H1 (cell line): ENCODE data around the gene RBBP5. TPM values are rescaled to one million over a fixed set of nuclear protein-coding genes. Genes with fewer than 3 reads are reported as not detected.

Experiments
- CTCF ChIA-PET: fragments of 300-600 bp; sonication (Branson Sonifier 250); formaldehyde crosslinking; loops from one replicate; lab custom pipeline; 2021; ENCODE audit not compliant: partially characterized antibody; lab: Charles Lee
- POLR2A ChIA-PET: fragments of 300-600 bp; sonication (Branson Sonifier 250); formaldehyde crosslinking; loops from one replicate; lab custom pipeline; 2021; ENCODE audit warnings: inconsistent platforms; ENCODE audit not compliant: partially characterized antibody; lab: Charles Lee
- DNase-seq, 2 experiments: peaks; one replicate each; pipeline versions ENCODE4 v3.0.0 to v3.0.0-alpha.2; 2010 to 2022; ENCODE audit warnings: low spot score in 2 of 2, low read depth in 1 of 2, mixed read lengths in 1 of 2
- FAIRE-seq: peaks from 2 replicates; lab custom pipeline; 2011; peaks lifted over from hg19 to GRCh38; lab: Jason Lieb, UNC
- H2AFZ ChIP-seq: 2 replicates; pipeline ENCODE4 v1.8.1; 2012; ENCODE audit warnings: low read length, inconsistent platforms
- H2AK5ac ChIP-seq: 2 replicates; pipeline ENCODE4 v1.6.1; 2013; ENCODE audit warnings: low read depth, low read length
- H2BK120ac ChIP-seq: replicated peaks from 2 replicates; pipeline ENCODE3; 2013; ENCODE audit warnings: low read depth, low read length, inconsistent platforms
- H2BK12ac ChIP-seq: 2 replicates; pipeline ENCODE4 v1.6.1; 2013; ENCODE audit warnings: low read depth, low read length
- H2BK15ac ChIP-seq: 2 replicates; pipeline ENCODE4 v1.6.1; 2013; ENCODE audit warnings: low read length
- H2BK20ac ChIP-seq: 2 replicates; pipeline ENCODE4 v1.6.1; 2013; ENCODE audit warnings: low read length
- H2BK5ac ChIP-seq: 2 replicates; pipeline ENCODE4 v1.6.1; 2013; ENCODE audit warnings: low read depth, low read length
- H3K14ac ChIP-seq: 2 replicates; pipeline ENCODE4 v1.6.1; 2013; ENCODE audit warnings: inconsistent platforms; ENCODE audit not compliant: insufficient read length
- H3K18ac ChIP-seq: 2 replicates; pipeline ENCODE4 v1.6.1; 2013; ENCODE audit warnings: low read length; ENCODE audit errors: extremely low read depth
- H3K23ac ChIP-seq: 2 replicates; pipeline ENCODE4 v1.6.1; 2013; ENCODE audit warnings: inconsistent platforms; ENCODE audit not compliant: insufficient read length
- H3K23me2 ChIP-seq: 2 replicates; pipeline ENCODE4 v1.6.1; 2013; ENCODE audit warnings: low read depth, low read length
- H3K27ac ChIP-seq: 2 replicates; pipeline ENCODE4 v1.6.1; 2011; ENCODE audit warnings: low read depth, low read length, inconsistent platforms
- H3K27me3 ChIP-seq, 4 experiments: replicated peaks in 1 of 4; 1 replicate in 1 of 4; 2 replicates in 3 of 4; pipeline versions ENCODE4 v1.6.1 to v1.8.1; 2011 to 2013; ENCODE audit warnings: low read length in 3 of 4, mild to moderate bottlenecking in 3 of 4, inconsistent platforms in 2 of 4, mixed read lengths in 2 of 4, moderate library complexity in 1 of 4; ENCODE audit not compliant: control insufficient read depth in 3 of 4, insufficient read depth in 3 of 4; ENCODE audit errors: extremely low read depth in 1 of 4
- H3K36me3 ChIP-seq, 4 experiments: 2 replicates each; pipeline versions ENCODE4 v1.6.1 to v1.8.1; 2011 to 2013; ENCODE audit warnings: mild to moderate bottlenecking in 4 of 4, low read length in 3 of 4, moderate library complexity in 2 of 4, control low read depth in 1 of 4, inconsistent platforms in 1 of 4; ENCODE audit not compliant: insufficient read depth in 4 of 4, control insufficient read depth in 2 of 4
- H3K4ac ChIP-seq: replicated peaks from 2 replicates; pipeline ENCODE3; 2013; ENCODE audit warnings: low read length, low read depth, mixed read lengths, inconsistent platforms; ENCODE audit not compliant: insufficient read length
- H3K4me1 ChIP-seq, 4 experiments: replicated peaks in 1 of 4; 1 replicate in 1 of 4; 2 replicates in 3 of 4; pipeline versions ENCODE4 v1.6.1 to v1.8.1; 2011 to 2013; ENCODE audit warnings: low read length in 3 of 4, inconsistent platforms in 2 of 4, mixed read lengths in 1 of 4; ENCODE audit not compliant: insufficient read depth in 4 of 4, control insufficient read depth in 3 of 4
- H3K4me2 ChIP-seq, 2 experiments: 2 replicates each; pipeline versions ENCODE4 v1.6.1 to v1.8.1; 2011 to 2013; ENCODE audit warnings: low read depth in 2 of 2, low read length in 2 of 2, control low read depth in 1 of 2, inconsistent platforms in 1 of 2, mild to moderate bottlenecking in 1 of 2; ENCODE audit not compliant: insufficient read depth in 1 of 2
- H3K4me3 ChIP-seq, 4 experiments: fragments of 200-600, 300-600 bp in 1 of 4; sonication (generic), shearing (Covaris generic), sonication (Bioruptor Twin) in 1 of 4; 2 replicates each; pipeline versions ENCODE4 v1.5.1 to v1.8.1; 2011 to 2016; ENCODE audit warnings: low read length in 4 of 4, low read depth in 3 of 4, control low read depth in 2 of 4, inconsistent platforms in 2 of 4, mild to moderate bottlenecking in 2 of 4, mixed read lengths in 1 of 4, moderate library complexity in 1 of 4; ENCODE audit not compliant: insufficient read depth in 2 of 4; ENCODE audit errors: extremely low read depth in 1 of 4
- H3K56ac ChIP-seq: replicated peaks from 2 replicates; pipeline ENCODE3; 2013; ENCODE audit warnings: low read depth, mild to moderate bottlenecking, mixed read lengths, low read length, inconsistent platforms; ENCODE audit not compliant: insufficient read length
- H3K79me1 ChIP-seq: 2 replicates; pipeline ENCODE4 v1.6.1; 2013; ENCODE audit warnings: low read depth, low read length, control low read depth
- H3K79me2 ChIP-seq, 2 experiments: 2 replicates each; pipeline versions ENCODE4 v1.6.1 to v1.8.1; 2012 to 2013; ENCODE audit warnings: low read length in 2 of 2, mild to moderate bottlenecking in 2 of 2, inconsistent platforms in 1 of 2; ENCODE audit not compliant: insufficient read depth in 2 of 2, control insufficient read depth in 1 of 2
- H3K9ac ChIP-seq, 4 experiments: replicated peaks in 1 of 4; 1 replicate in 1 of 4; 2 replicates in 3 of 4; pipeline versions ENCODE4 v1.6.1 to v1.8.1; 2011 to 2013; ENCODE audit warnings: low read depth in 3 of 4, low read length in 3 of 4, control low read depth in 2 of 4, mild to moderate bottlenecking in 2 of 4, moderate library complexity in 2 of 4, inconsistent platforms in 1 of 4; ENCODE audit errors: extremely low read depth in 1 of 4
- H3K9me3 ChIP-seq, 2 experiments: 2 replicates each; pipeline versions ENCODE4 v1.6.1 to v1.8.1; 2012 to 2013; ENCODE audit warnings: mild to moderate bottlenecking in 2 of 2, moderate library complexity in 2 of 2, control low read depth in 1 of 2, inconsistent platforms in 1 of 2, low read depth in 1 of 2, low read length in 1 of 2, mixed read lengths in 1 of 2; ENCODE audit not compliant: insufficient read depth in 2 of 2
- H4K20me1 ChIP-seq, 2 experiments: replicated peaks in 1 of 2; 2 replicates each; pipeline versions ENCODE3 to v1.8.1; 2011 to 2013; ENCODE audit warnings: inconsistent platforms in 2 of 2, low read length in 2 of 2, mild to moderate bottlenecking in 1 of 2; ENCODE audit not compliant: insufficient read depth in 2 of 2, control insufficient read depth in 1 of 2
- H4K5ac ChIP-seq: 2 replicates; pipeline ENCODE4 v1.6.1; 2013; ENCODE audit warnings: low read length, low read depth, mixed read lengths, inconsistent platforms; ENCODE audit not compliant: insufficient read length
- H4K8ac ChIP-seq: 2 replicates; pipeline ENCODE4 v1.8.0; 2013; ENCODE audit warnings: mild to moderate bottlenecking, moderate library complexity, low read length, inconsistent platforms; ENCODE audit not compliant: insufficient read depth; ENCODE audit errors: extremely low read depth
- H4K91ac ChIP-seq: replicated peaks from 2 replicates; pipeline ENCODE3; 2013; ENCODE audit warnings: low read length, mixed read lengths, inconsistent platforms; ENCODE audit not compliant: insufficient read length
- CTBP2 ChIP-seq: IDR thresholded peaks from 2 replicates; pipeline ENCODE4 v1.7.0; 2011; ENCODE audit warnings: borderline replicate concordance, mild to moderate bottlenecking, moderate library complexity, mixed read lengths, low read length; ENCODE audit not compliant: insufficient read depth, insufficient read length
- WGBS, 2 experiments: shearing (Covaris generic) in 1 of 2; methylation state at CpG; one replicate each; pipeline versions ENCODE4 v1.1.6 to v1.1.7; 2013 to 2015; ENCODE audit warnings: low lambda C conversion rate in 2 of 2, mixed read lengths in 2 of 2, inconsistent platforms in 1 of 2, low coverage in 1 of 2, missing lambda C conversion rate in 1 of 2; ENCODE audit not compliant: insufficient replicate concordance in 2 of 2, insufficient coverage in 1 of 2, insufficient read length in 1 of 2; ENCODE audit errors: extremely low coverage in 1 of 2, missing lambda C conversion rate in 1 of 2; 5-methylcytosine and 5-hydroxymethylcytosine counted together
- polyA plus RNA-seq, 7 experiments: library from polyadenylated mRNA; depleted of rRNA in 3 of 7; stranded (reverse) in 5 of 7; unstranded in 2 of 7; fragments of >200 nt in 5 of 7; fragments of 200-250 nt in 2 of 7; gene quantifications; 1 replicate in 5 of 7; 2 replicates in 1 of 7; 4 replicates in 1 of 7; pipeline versions ENCODE4 v1.2.1 to v1.2.3, GENCODE V29; 2011 to 2013; ENCODE audit warnings: missing spikeins in 2 of 7, mixed read lengths in 2 of 7
- total RNA-seq: library from RNA; stranded (reverse); fragmentation: NEBNext Ultra II Directional; extraction: Animal tissue kit (Norgen Biotek cat#: 25700); gene quantifications from 2 replicates; pipeline ENCODE4 v1.2.1, GENCODE V29; 2021

RBBP5 gene
- total and polyA plus RNA-seq, 2 of the 8 experiments (the other 6 are each of a cell fraction or from before 2014, with no cell fraction given) = 6.7 to 21.5 TPM

GRCh38 chr1:205144046-205144720 lies 22.4 kb upstream of the RBBP5 start:
- no peak overlapping the region for H3K27ac ChIP-seq

More at GRCh38 chr1:205144046-205144720, 22.4 kb upstream of the RBBP5 start:
- Histone ChIP-seq H2BK12ac (no peak overlapping the region), H3K56ac (no peak overlapping the region), H4K91ac (no peak overlapping the region), H3K23ac (no peak overlapping the region), H3K9me3 (peaks cover 0 to 2% of the 10 kb centered on the region in 2 experiments; a peak in 1 of 4 replicates), H4K8ac (no peak overlapping the region)
- WGBS, 2 experiments = 84% methylated on average over 1 of the region's 1 CpG; no CpG with 5 or more reads in 1 of the 2 experiments
- CTCF ChIA-PET = interaction anchor here (0.5 to 4.7 kb wide), 19 partner anchors 9 to 202 kb away, joined by 3 to 29 read pairs (median 4); partner anchors contain the start of genes RBBP5 and TMCC2
- no peak for TF ChIP-seq CTBP2
- TF ChIP-seq, all 59 proteins: peak for 0
- no peak overlapping the region for H3K9ac ChIP-seq
- H4K20me1 ChIP-seq = peaks cover 0 to 1% of the 10 kb centered on the region in 2 experiments
- no peak overlapping the region for H3K4me3 ChIP-seq
- POLR2A ChIA-PET = interaction anchor here (0.6 to 1.4 kb wide), 4 partner anchors 9 to 315 kb away, joined by 3 to 4 read pairs (median 3); partner anchors contain the start of gene RBBP5
- no peak overlapping the region for H2BK15ac ChIP-seq
- no peak overlapping the region for H3K4ac ChIP-seq
- H3K23me2 ChIP-seq = no peaks in the 10 kb centered on the region
- H2BK20ac ChIP-seq = no peak overlapping the region
- H2BK5ac ChIP-seq = no peak overlapping the region
- H4K5ac ChIP-seq = no peak overlapping the region
- H3K79me1 ChIP-seq = no peaks in the 10 kb centered on the region
- no peak overlapping the region for H2BK120ac ChIP-seq
- no peaks in the 10 kb centered on the region for H3K79me2 ChIP-seq
- FAIRE-seq (no peak), DNase-seq (no peak)
- no peaks in the 10 kb centered on the region for H3K27me3 ChIP-seq
- peaks cover 0 to 10% (median 3%) of the 10 kb centered on the region in 4 experiments; a peak in 3 of 8 replicates for H3K36me3 ChIP-seq
- H3K4me2 ChIP-seq = no peak overlapping the region
- H2AFZ ChIP-seq = no peak overlapping the region
- no peak overlapping the region for H3K18ac ChIP-seq
- H3K4me1 ChIP-seq = peaks cover 0 to 3% (median 1%) of the 10 kb centered on the region in 4 experiments; a peak in 1 of 7 replicates
- H2AK5ac ChIP-seq = no peak overlapping the region
- no peak overlapping the region for H3K14ac ChIP-seq
